CD4-positive, alpha-beta T cell treated with Interleukin-6 for 4 hours (primary cell): ENCODE results near the gene MYOC.
"Not testable (repeated sequence)": the region's sequence is repeated elsewhere in the genome, so short reads cannot be mapped to it uniquely, and the experiment has no call there.

Source experiments
- DNase-seq: peaks from one replicate; pipeline ENCODE4 v3.0.0-alpha.2; 2020; ENCODE audit warnings: mixed read lengths

The MYOC gene

DNA sequence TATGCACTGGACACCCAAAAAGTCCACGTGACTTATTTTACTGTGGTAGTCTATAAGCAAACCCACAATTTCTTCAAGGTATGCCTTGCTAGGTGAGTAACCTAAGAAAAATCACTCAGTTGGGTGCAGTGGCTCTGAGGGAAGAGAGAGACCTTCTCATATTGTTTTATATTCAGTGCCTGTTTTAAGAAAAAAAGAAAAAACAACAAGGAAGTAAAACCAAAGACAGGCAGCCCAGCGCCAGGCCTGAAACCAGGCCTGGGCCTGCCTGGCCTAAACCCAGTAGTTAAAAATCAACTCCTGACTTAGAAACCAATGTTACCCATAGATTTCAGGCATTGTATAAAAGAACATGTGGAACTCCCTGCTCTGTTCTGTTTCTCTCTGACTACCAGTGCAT, 52.2 kb downstream of the MYOC start:
- DNase-seq: not testable (repeated sequence)

DNA sequence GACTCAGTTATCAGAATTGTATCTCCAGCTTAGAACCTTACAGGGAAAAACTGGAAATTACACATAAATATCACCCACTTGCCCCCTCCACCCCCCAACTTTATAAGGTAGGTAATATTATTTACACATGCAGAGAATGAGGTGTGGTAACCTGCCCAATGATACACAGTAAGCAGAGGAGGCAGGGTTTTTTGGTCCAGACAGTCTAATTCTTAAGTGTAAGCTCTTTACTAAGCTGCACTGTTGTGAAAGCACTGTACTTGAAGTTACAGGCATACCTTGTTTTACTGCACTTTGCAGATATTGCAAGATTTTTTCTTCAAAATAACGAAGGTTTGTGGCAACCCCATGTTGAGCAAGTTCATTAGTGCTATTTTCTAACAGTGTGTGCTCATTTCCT, 55.3 kb downstream of the MYOC start:
- no peak for DNase-seq

DNA sequence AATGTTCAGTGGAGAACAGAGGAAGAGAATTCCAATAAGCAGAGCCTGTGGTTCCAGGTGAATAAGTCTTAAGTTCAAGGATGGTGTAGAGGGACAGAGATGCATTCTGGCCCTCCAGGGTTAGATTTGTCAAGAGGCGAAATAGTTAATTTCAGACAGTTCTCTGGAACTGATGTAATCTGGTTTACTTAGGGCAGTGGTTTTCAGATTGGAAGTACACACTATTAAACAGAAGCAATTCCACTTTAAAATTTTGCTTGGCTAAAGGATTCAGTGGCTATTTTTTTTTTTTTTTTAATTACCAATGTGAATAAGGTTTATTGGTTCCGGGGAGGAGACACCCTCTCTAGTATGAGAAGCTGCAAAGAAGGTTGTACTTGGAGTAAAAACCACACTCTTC, 55.8 kb downstream of the MYOC start:
- DNase-seq: no peak

DNA sequence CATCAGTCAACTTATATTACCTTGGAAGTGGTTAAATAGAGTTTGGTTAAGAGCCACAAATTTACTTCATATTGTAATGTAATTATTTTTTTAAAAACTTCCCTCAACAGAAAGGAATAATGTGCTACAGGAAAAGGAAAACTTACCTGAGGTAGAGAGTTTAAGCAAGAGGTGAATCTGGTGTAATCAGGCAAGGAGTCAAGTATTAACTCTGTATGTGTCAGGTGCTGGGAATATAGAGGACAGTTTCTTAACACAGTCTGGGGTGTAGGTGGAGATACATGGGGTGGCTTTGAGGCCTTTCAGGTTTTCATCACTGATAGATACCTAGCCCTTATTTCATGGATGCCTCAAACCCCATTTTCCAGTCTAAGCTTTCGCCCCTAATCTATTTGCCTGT, 56.4 kb downstream of the MYOC start:
- no peak for DNase-seq

DNA sequence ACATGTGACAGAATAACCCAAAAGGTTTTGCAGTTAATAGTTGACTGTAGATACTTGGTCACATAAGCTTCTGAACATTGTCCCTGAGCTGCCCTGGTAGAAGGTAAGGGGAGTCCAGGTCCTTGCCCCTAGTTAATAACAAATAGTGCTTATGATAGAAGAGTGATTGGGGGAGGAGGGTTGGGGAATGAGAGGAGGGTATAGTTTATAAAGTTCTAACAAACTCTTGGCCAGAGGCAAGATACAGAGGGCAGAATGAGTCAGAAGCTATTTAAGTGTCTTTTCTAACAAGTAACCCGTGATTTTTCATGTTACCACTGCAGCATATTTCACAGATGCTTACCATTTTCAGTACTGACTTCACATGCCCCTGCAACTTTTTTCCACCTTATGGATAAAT, 57.2 kb downstream of the MYOC start:
- no peak for DNase-seq

DNA sequence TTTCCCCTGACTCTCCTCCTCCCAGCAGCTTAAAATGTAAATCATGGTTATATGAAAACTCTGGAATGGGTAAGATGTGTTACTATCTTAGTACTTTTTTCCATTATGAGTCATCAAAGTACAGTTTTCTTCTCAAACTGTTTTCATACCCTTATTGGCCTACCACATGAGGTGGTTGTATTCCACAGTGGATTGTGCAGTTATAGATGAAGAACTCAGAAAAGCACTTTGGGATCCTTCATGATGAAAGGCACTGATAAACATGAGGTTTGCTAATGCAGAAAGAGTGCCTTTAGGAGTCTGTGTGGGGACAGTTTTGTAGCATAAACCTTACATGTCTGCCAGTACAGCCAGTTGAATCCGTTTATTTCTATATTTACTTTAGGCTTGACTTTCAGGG, 62.5 kb downstream of the MYOC start:
- DNase-seq: no peak

DNA sequence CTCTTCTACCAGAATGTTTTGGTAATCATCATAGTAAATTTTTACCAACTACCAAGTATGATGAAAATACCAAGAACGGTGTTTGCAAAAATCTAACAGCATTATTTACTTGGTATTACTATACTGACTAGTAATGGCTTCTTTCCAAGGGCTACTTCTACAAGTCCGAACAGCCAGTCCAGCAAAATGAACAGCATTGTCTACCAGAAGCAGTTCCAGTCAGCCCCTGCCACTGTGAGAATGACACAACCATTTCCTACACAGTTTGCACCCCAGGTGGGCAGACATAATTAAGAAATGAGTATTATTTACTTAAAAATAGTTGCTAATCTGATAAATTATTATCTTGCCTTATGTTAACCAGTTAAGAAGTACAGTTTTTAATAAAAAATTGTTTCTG, 64.3 kb downstream of the MYOC start:
- DNase-seq: no peak

DNA sequence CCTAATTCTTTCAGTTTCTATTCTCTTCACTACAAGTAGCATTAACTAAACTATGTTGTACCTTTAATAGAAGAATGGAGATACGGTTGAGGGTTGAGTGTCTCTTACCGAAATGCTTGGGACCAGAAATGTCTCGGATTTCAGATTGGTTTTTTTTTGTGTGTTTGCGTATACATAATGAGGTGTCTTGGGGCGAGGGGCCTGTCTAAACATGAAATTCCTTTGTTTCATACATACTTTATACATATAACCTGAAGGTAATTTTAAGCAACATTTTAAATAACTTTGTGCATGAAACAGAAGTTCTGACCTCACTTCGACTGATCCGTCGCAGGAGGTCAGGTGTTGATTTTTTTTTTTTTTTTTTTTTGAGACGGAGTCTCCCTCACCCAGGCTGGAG, 66.8 kb downstream of the MYOC start:
- DNase-seq: no peak
